Calu3 (cell line): ENCODE measurements around the gene SYT13. TPM values are rescaled to one million over a fixed set of nuclear protein-coding genes. Genes with fewer than 3 reads are reported as not detected.

ENCODE experiments used
- BruUV-seq: library from RNA; stranded (reverse); fragments of 400-500 nt; replicated peaks from 2 replicates; lab custom pipeline; 2021; lab: Mats Ljungman, UMichigan
- CTCF ChIA-PET: fragments of 300-600 bp; sonication (Branson Sonifier 250); formaldehyde crosslinking; loops from one replicate; lab custom pipeline; 2022; ENCODE audit warnings: antibody characterized with exemption; lab: Charles Lee
- DNase-seq: peaks from one replicate; pipeline ENCODE4 v3.0.0; 2022
- H3K27ac Mint-ChIP-seq: one replicate; pipeline ENCODE4 v1.8.0; 2022; ENCODE audit warnings: mixed read lengths; ENCODE audit not compliant: unreplicated experiment
- H3K27me3 Mint-ChIP-seq: one replicate; pipeline ENCODE4 v1.8.0; 2022; ENCODE audit warnings: mixed read lengths; ENCODE audit not compliant: unreplicated experiment
- H3K36me3 Mint-ChIP-seq: one replicate; pipeline ENCODE4 v1.8.0; 2022; ENCODE audit warnings: mild to moderate bottlenecking, moderate library complexity, mixed read lengths; ENCODE audit not compliant: insufficient read depth, unreplicated experiment
- H3K4me1 Mint-ChIP-seq: one replicate; pipeline ENCODE4 v1.8.0; 2022; ENCODE audit warnings: mild to moderate bottlenecking, low read depth, mixed read lengths; ENCODE audit not compliant: unreplicated experiment
- H3K4me3 Mint-ChIP-seq: one replicate; pipeline ENCODE4 v1.8.0; 2022; ENCODE audit warnings: mild to moderate bottlenecking, low read depth, moderate library complexity, mixed read lengths; ENCODE audit not compliant: unreplicated experiment
- H3K9me3 Mint-ChIP-seq: one replicate; pipeline ENCODE4 v1.8.0; 2022; ENCODE audit warnings: low read depth, mixed read lengths; ENCODE audit not compliant: unreplicated experiment
- CTCF ChIP-seq: fragments of 200-600 bp; IDR thresholded peaks from one replicate; pipeline ENCODE4 v1.8.0; 2022; ENCODE audit warnings: antibody characterized with exemption; ENCODE audit not compliant: unreplicated experiment
- intact Hi-C: fragments of 100-400 bp; cut with micrococcal nuclease; formaldehyde crosslinking; loops from one replicate; pipeline ENCODE4 v1.10.0; 2022; ENCODE audit not compliant: unreplicated experiment
- total RNA-seq: library from RNA; stranded (reverse); gene quantifications from 2 replicates; pipeline ENCODE4 v1.2.3, GENCODE V29; 2022

The SYT13 gene
- total RNA-seq, 1 experiment from 2014 or later, result 36.8 TPM

- no peak overlapping the region for H3K27ac Mint-ChIP-seq
- no peak for TF ChIP-seq CTCF
- CTCF ChIA-PET, result no interaction called here
- no peaks in the 10 kb centered on the region for H3K36me3 Mint-ChIP-seq
- DNase-seq, result no peak
- no peak overlapping the region for H3K4me3 Mint-ChIP-seq
- H3K4me1 Mint-ChIP-seq, result no peaks in the 10 kb centered on the region
- intact Hi-C loops, result loop anchor here (1.0 kb wide), 1 partner anchor 82 kb away; no protein-coding TSS in a partner anchor
- no peaks in the 10 kb centered on the region for H3K27me3 Mint-ChIP-seq
- no peaks in the 10 kb centered on the region for H3K9me3 Mint-ChIP-seq
- no TSS peak for BruUV-seq
Measured at GRCh38 chr11:45211732-45212131, 74.4 kb downstream of the SYT13 start.

GRCh38 chr11:45210846-45211245 is 75.3 kb downstream of the SYT13 start:
- CTCF ChIA-PET, result no interaction called here
- intact Hi-C loops, result loop anchor here (1.0 kb wide), 1 partner anchor 82 kb away; no protein-coding TSS in a partner anchor
- Mint-ChIP-seq H3K36me3 (no peaks in the 10 kb centered on the region), H3K9me3 (no peaks in the 10 kb centered on the region), H3K27ac (no peak overlapping the region), H3K4me1 (no peaks in the 10 kb centered on the region), H3K4me3 (no peak overlapping the region), H3K27me3 (no peaks in the 10 kb centered on the region)
- TF ChIP-seq CTCF, result no peak
- no peak for DNase-seq
- no TSS peak for BruUV-seq

GRCh38 chr11:45209891-45210699 is 76.0 kb downstream of the SYT13 start:
- Mint-ChIP-seq H3K27me3 (no peaks in the 10 kb centered on the region), H3K4me1 (no peaks in the 10 kb centered on the region), H3K4me3 (no peak overlapping the region), H3K9me3 (no peaks in the 10 kb centered on the region), H3K27ac (no peak overlapping the region), H3K36me3 (no peaks in the 10 kb centered on the region)
- CTCF ChIA-PET, result no interaction called here
- no TSS peak for BruUV-seq
- intact Hi-C loops, result no loop called here
- no peak for TF ChIP-seq CTCF
- DNase-seq, result no peak

GRCh38 chr11:45209000-45209879 is 76.9 kb downstream of the SYT13 start:
- no peaks in the 10 kb centered on the region for H3K9me3 Mint-ChIP-seq
- H3K27ac Mint-ChIP-seq, result no peak overlapping the region
- no peak for DNase-seq
- no peaks in the 10 kb centered on the region for H3K4me1 Mint-ChIP-seq
- H3K4me3 Mint-ChIP-seq, result no peak overlapping the region
- TF ChIP-seq CTCF, result no peak
- intact Hi-C loops, result no loop called here
- CTCF ChIA-PET, result no interaction called here
- no peaks in the 10 kb centered on the region for H3K36me3 Mint-ChIP-seq
- no TSS peak for BruUV-seq
- no peaks in the 10 kb centered on the region for H3K27me3 Mint-ChIP-seq
